ENCODE results near the gene L2HGDH. TPM values are rescaled to one million over a fixed set of nuclear protein-coding genes. Genes with fewer than 3 reads are reported as not detected.

Gene L2HGDH
- total and polyA plus RNA-seq, 9 of the 15 experiments (the other 6 are each of a cell fraction or from before 2014, with no cell fraction given), result 1.7 to 16.1 (median 10.5) TPM

GRCh38 chr14:50342221-50343078, 30.4 kb upstream of the L2HGDH start (continued):
- TF ChIP-seq TFAP4 (CRISPR knock-in tag; IDR thresholded peaks at IDR 0.05; ENCODE audit: borderline replicate concordance) (peak; percentile 48; the same call in 1 of the 2 replicates), FOXA3 (CRISPR knock-in tag; conservative IDR thresholded peaks at IDR 0.05 in 1 of 2, IDR thresholded peaks at IDR 0.05 in 1 of 2) (peak; percentile 63 to 72; a peak in 3 of 4 replicates), ZNF133 (CRISPR knock-in tag; IDR thresholded peaks at IDR 0.05) (no peak), CREBBP (IDR thresholded peaks at IDR 0.05; ENCODE audit: low read depth, low read length) (no peak), POLR2AphosphoS5 (IDR thresholded peaks at IDR 0.05; ENCODE audit: control insufficient read depth, insufficient read depth, low read depth, low read length) (peak; percentile 71), TEAD2 (tag; IDR thresholded peaks at IDR 0.05) (peak; percentile 16; the same call in 1 of the 2 replicates), MTA1 (IDR thresholded peaks at IDR 0.05; ENCODE audit: borderline replicate concordance) (no peak), ATF7 (IDR thresholded peaks at IDR 0.05) (peak; percentile 46; the same call in 1 of the 2 replicates), SOX6 (IDR thresholded peaks at IDR 0.05) (peak; percentile 69), CXXC5 (CRISPR knock-in tag; IDR thresholded peaks at IDR 0.05) (peak; percentile 54), SMARCE1 (IDR thresholded peaks at IDR 0.05) (peak; percentile 67; the same call in 1 of the 2 replicates), TBL1XR1 (IDR thresholded peaks at IDR 0.05; ENCODE audit: low read length in 2 of 2) (no peak), HDAC2 (IDR thresholded peaks at IDR 0.05) (0 out of 2 replicates have a peak, but pooled peaks have one; percentile 37), HBP1 (CRISPR knock-in tag; IDR thresholded peaks at IDR 0.05) (no peak), ETV1 (tag; conservative IDR thresholded peaks at IDR 0.05; ENCODE audit: low read depth) (peak; percentile 82), RFX5 (IDR thresholded peaks at IDR 0.05; ENCODE audit: low read depth, low read length) (no peak), DPF2 (IDR thresholded peaks at IDR 0.05) (peak; percentile 81), ZNF24 (IDR thresholded peaks at IDR 0.05) (0 out of 2 replicates have a peak, but pooled peaks have one; percentile 15), ASH1L (IDR thresholded peaks at IDR 0.05; ENCODE audit: borderline replicate concordance, low read depth, partially characterized antibody) (no peak), BACH1 (tag; IDR thresholded peaks at IDR 0.05) (0 out of 2 replicates have a peak, but pooled peaks have one; percentile 17), TRIM24 (IDR thresholded peaks at IDR 0.05) (peak in 1 of 2 experiments; percentile 59; a peak in 2 of 4 replicates), ZNF3 (CRISPR knock-in tag; IDR thresholded peaks at IDR 0.05) (no peak), NFXL1 (CRISPR knock-in tag; IDR thresholded peaks at IDR 0.05) (no peak), IRF1 (CRISPR knock-in tag; IDR thresholded peaks at IDR 0.05; ENCODE audit: borderline replicate concordance) (no peak), SP2 (IDR thresholded peaks at IDR 0.05; ENCODE audit: extremely low read depth, low read depth, low read length, poor library complexity, severe bottlenecking) (no peak), CTBP1 (IDR thresholded peaks at IDR 0.05; ENCODE audit: borderline replicate concordance) (peak; percentile 91), ETV5 (CRISPR knock-in tag; IDR thresholded peaks at IDR 0.05; ENCODE audit: low read depth) (peak; percentile 78)
